HCT116 (cell line): Measurements from ENCODE around the gene PRELID1. TPM values are rescaled to one million over a fixed set of nuclear protein-coding genes. Genes with fewer than 3 reads are reported as not detected.

Source experiments
- ATAC-seq: fragments of 200-7000 bp; cut with Tn5 transposase; 2 replicates; pipeline ENCODE4 v1.9.1; 2020; ENCODE audit warnings: mild to moderate bottlenecking, moderate library complexity
- BruUV-seq: library from RNA; stranded (reverse); fragments of 400-500 nt; replicated peaks from 2 replicates; lab custom pipeline; 2021; lab: Mats Ljungman, UMichigan
- CTCF ChIA-PET: fragments of 300-600 bp; sonication (Branson Sonifier 250); formaldehyde crosslinking; loops from one replicate; lab custom pipeline; 2021; ENCODE audit warnings: antibody characterized with exemption; lab: Charles Lee
- POLR2A ChIA-PET: fragments of 300-600, 350-600 bp; sonication (Branson Sonifier 250); formaldehyde crosslinking; loops from one replicate; lab custom pipeline; 2021; ENCODE audit warnings: antibody characterized with exemption; lab: Charles Lee
- RAD21 ChIA-PET, 2 experiments: fragments of 300-600 bp; sonication (Branson Sonifier 250); formaldehyde crosslinking; loops; one replicate each; lab custom pipeline; 2023; ENCODE audit warnings: low total read pairs in 2 of 2; ENCODE audit not compliant: uncharacterized antibody in 2 of 2, unreplicated experiment in 2 of 2, low non-redundant PET in 1 of 2; lab: Charles Lee
- DNase-seq: peaks from one replicate; pipeline ENCODE4 v3.0.0-alpha.2; 2010; ENCODE audit warnings: low read depth, low spot score
- H2AFZ ChIP-seq: fragments of 200-600 bp; shearing (Covaris generic), sonication (generic); 2 replicates; pipeline ENCODE4 v1.6.1; 2017; ENCODE audit warnings: low read depth, mixed run types, mixed read lengths, antibody characterized with exemption, low read length; ENCODE audit not compliant: poor library complexity, severe bottlenecking
- H3K27ac ChIP-seq: 2 replicates; pipeline ENCODE4 v1.5.1; 2012; ENCODE audit warnings: low read depth, low read length
- H3K27me3 ChIP-seq: fragments of 200-600 bp; sonication (generic); 2 replicates; pipeline ENCODE4 v1.6.1; 2016; ENCODE audit warnings: mixed run types, low read length, mixed read lengths; ENCODE audit not compliant: insufficient read depth
- H3K36me3 ChIP-seq, 2 experiments: fragments of 200-500 bp in 1 of 2; fragments of 200-600 bp in 1 of 2; sonication (Bioruptor generic) in 1 of 2; sonication (generic) in 1 of 2; 2 replicates each; pipeline versions ENCODE4 v1.5.1 to v1.6.1; 2014 to 2016; ENCODE audit warnings: low read length in 2 of 2, inconsistent platforms in 1 of 2, mixed read lengths in 1 of 2, mixed run types in 1 of 2; ENCODE audit not compliant: insufficient read depth in 2 of 2, control insufficient read depth in 1 of 2
- H3K4me1 ChIP-seq, 2 experiments: fragments of 200-600 bp in 1 of 2; sonication (generic) in 1 of 2; 2 replicates each; pipeline versions ENCODE4 v1.5.1 to v1.6.1; 2012 to 2017; ENCODE audit warnings: low read length in 2 of 2, inconsistent platforms in 1 of 2, mild to moderate bottlenecking in 1 of 2, mixed read lengths in 1 of 2, mixed run types in 1 of 2, moderate library complexity in 1 of 2; ENCODE audit not compliant: insufficient read depth in 2 of 2, control insufficient read depth in 1 of 2
- H3K4me2 ChIP-seq: fragments of 200-600 bp; sonication (generic); 2 replicates; pipeline ENCODE4 v1.6.1; 2017; ENCODE audit warnings: mixed run types, low read length, mixed read lengths
- H3K4me3 ChIP-seq, 2 experiments: fragments of 200-600 bp in 1 of 2; sonication (generic) in 1 of 2; replicated peaks in 1 of 2; 2 replicates each; pipeline ENCODE4 v1.5.1; 2011 to 2016; ENCODE audit warnings: low read length in 2 of 2, control low read depth in 1 of 2, low read depth in 1 of 2, mild to moderate bottlenecking in 1 of 2, mixed read lengths in 1 of 2, mixed run types in 1 of 2
- H3K79me2 ChIP-seq: fragments of 200-600 bp; sonication (generic); 2 replicates; pipeline ENCODE4 v1.6.1; 2017; ENCODE audit warnings: mild to moderate bottlenecking, mixed run types, low read length, moderate library complexity, mixed read lengths; ENCODE audit not compliant: insufficient read depth
- H3K9ac ChIP-seq: fragments of 200-600 bp; sonication (generic); 2 replicates; pipeline ENCODE4 v1.6.1; 2016; ENCODE audit warnings: low read length, mixed read lengths
- H3K9me2 ChIP-seq: fragments of 200-600 bp; sonication (generic), shearing (Covaris generic); 2 replicates; pipeline ENCODE4 v1.6.1; 2017; ENCODE audit warnings: mixed run types, mild to moderate bottlenecking, moderate library complexity; ENCODE audit not compliant: insufficient read depth
- H3K9me3 ChIP-seq, 2 experiments: fragments of 200-500 bp in 1 of 2; fragments of 200-600 bp in 1 of 2; sonication (Bioruptor generic) in 1 of 2; sonication (generic) in 1 of 2; 2 replicates each; pipeline ENCODE4 v1.6.1; 2014 to 2017; ENCODE audit warnings: low read length in 2 of 2, mixed read lengths in 2 of 2, inconsistent platforms in 1 of 2, low read depth in 1 of 2, mild to moderate bottlenecking in 1 of 2, mixed run types in 1 of 2, moderate library complexity in 1 of 2; ENCODE audit not compliant: control insufficient read depth in 1 of 2, insufficient read depth in 1 of 2
- H4K20me1 ChIP-seq: fragments of 200-600 bp; sonication (generic), shearing (Covaris generic); 2 replicates; pipeline ENCODE4 v1.6.1; 2017; ENCODE audit warnings: mixed run types, mild to moderate bottlenecking, moderate library complexity; ENCODE audit not compliant: insufficient read depth
- CTCF ChIP-seq, 3 experiments: fragments of 200-600 bp in 1 of 3; sonication (generic) in 1 of 3; IDR thresholded peaks in 2 of 3; conservative IDR thresholded peaks in 1 of 3; 2 replicates each; pipeline ENCODE4 v1.5.1; 2012 to 2017; ENCODE audit warnings: low read depth in 2 of 3, low read length in 2 of 3, antibody characterized with exemption in 1 of 3, borderline replicate concordance in 1 of 3, control low read depth in 1 of 3, mild to moderate bottlenecking in 1 of 3, mixed read lengths in 1 of 3, mixed run types in 1 of 3, moderate library complexity in 1 of 3; ENCODE audit not compliant: insufficient read depth in 1 of 3
- EZH2 ChIP-seq: fragments of 200-600 bp; sonication (generic); IDR thresholded peaks from 2 replicates; pipeline ENCODE4 v1.6.1; 2017; ENCODE audit warnings: antibody characterized with exemption, mixed run types
- JUND ChIP-seq: IDR thresholded peaks from 2 replicates; pipeline ENCODE4 v1.6.1; 2012
- MAX ChIP-seq: IDR thresholded peaks from 2 replicates; pipeline ENCODE4 v1.6.1; 2012
- POLR2A ChIP-seq: IDR thresholded peaks from 2 replicates; pipeline ENCODE4 v1.7.0; 2011; ENCODE audit warnings: borderline replicate concordance; ENCODE audit not compliant: insufficient read depth, insufficient read length; ENCODE audit errors: extremely low read depth
- POLR2AphosphoS5 ChIP-seq: IDR thresholded peaks from 2 replicates; pipeline ENCODE4 v1.6.1; 2011; ENCODE audit warnings: mild to moderate bottlenecking, low read depth, low read length, moderate library complexity
- RAD21 ChIP-seq: IDR thresholded peaks from 2 replicates; pipeline ENCODE4 v1.6.1; 2012; ENCODE audit warnings: low read depth, mild to moderate bottlenecking
- SP1 ChIP-seq: IDR thresholded peaks from 2 replicates; pipeline ENCODE4 v1.6.1; 2012; ENCODE audit warnings: low read depth
- SRF ChIP-seq: IDR thresholded peaks from 2 replicates; pipeline ENCODE4 v1.6.1; 2012; ENCODE audit warnings: low read depth
- TCF7L2 ChIP-seq: IDR thresholded peaks from 2 replicates; pipeline ENCODE4 v1.7.0; 2011; ENCODE audit warnings: borderline replicate concordance, inconsistent platforms; ENCODE audit not compliant: insufficient read depth, insufficient read length; ENCODE audit errors: extremely low read depth
- ZBTB33 ChIP-seq: IDR thresholded peaks from 2 replicates; pipeline ENCODE4 v1.6.1; 2011; ENCODE audit warnings: mild to moderate bottlenecking, low read length, moderate library complexity; ENCODE audit not compliant: insufficient replicate concordance; ENCODE audit errors: extremely low read depth
- ZNF274 ChIP-seq: fragments of 200-500 bp; sonication (Bioruptor generic); IDR thresholded peaks from 2 replicates; pipeline ENCODE4 v1.6.1; 2014; ENCODE audit warnings: mild to moderate bottlenecking, low read depth, low read length, inconsistent platforms
- intact Hi-C: fragments of 100-400 bp; cut with micrococcal nuclease; formaldehyde crosslinking; loops from 2 replicates; pipeline ENCODE4 v1.10.0; 2022
- total RNA-seq: library from RNA; stranded (reverse); gene quantifications from one replicate; pipeline ENCODE4 v1.2.1, GENCODE V29; 2021; ENCODE audit not compliant: unreplicated experiment
- TF ChIP-seq, protein P1 (sequence below): IDR thresholded peaks from 2 replicates; pipeline ENCODE4 v1.6.1; 2012

Gene PRELID1
- total RNA-seq, 1 experiment from 2014 or later = 223 TPM

- no peaks in the 10 kb centered on the region for H4K20me1 ChIP-seq
- H3K9ac ChIP-seq = no peak overlapping the region
- no peak overlapping the region for H2AFZ ChIP-seq
- H3K27ac ChIP-seq = no peak overlapping the region
- intact Hi-C loops = no loop called here
- ATAC-seq = no peak
- no peaks in the 10 kb centered on the region for H3K9me2 ChIP-seq
- H3K4me3 ChIP-seq = no peak overlapping the region
- TF ChIP-seq CTCF (IDR thresholded peaks at IDR 0.05 in 2 of 3, conservative IDR thresholded peaks at IDR 0.05 in 1 of 3; ENCODE audit: borderline replicate concordance in 1 of 3, insufficient read depth in 1 of 3, low read depth in 2 of 3, low read length in 2 of 3) (no peak), MAX (no peak), ZNF274 (no peak), SP1 (no peak), RAD21 (no peak), SRF (no peak), POLR2AphosphoS5 (no peak), EZH2 (no peak), POLR2A (no peak), ZBTB33 (no peak), TCF7L2 (no peak), JUND (no peak)
- TF ChIP-seq, protein P1, sequence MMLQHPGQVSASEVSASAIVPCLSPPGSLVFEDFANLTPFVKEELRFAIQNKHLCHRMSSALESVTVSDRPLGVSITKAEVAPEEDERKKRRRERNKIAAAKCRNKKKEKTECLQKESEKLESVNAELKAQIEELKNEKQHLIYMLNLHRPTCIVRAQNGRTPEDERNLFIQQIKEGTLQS = no peak
- H3K9me3 ChIP-seq = no peaks in the 10 kb centered on the region
- H3K4me1 ChIP-seq = no peaks in the 10 kb centered on the region
- no peak overlapping the region for H3K4me2 ChIP-seq
- RAD21 ChIA-PET = no interaction called here
- POLR2A ChIA-PET = no interaction called here
- H3K27me3 ChIP-seq = no peaks in the 10 kb centered on the region
- H3K36me3 ChIP-seq = peaks cover 22 to 30% of the 10 kb centered on the region in 2 experiments; a peak in 3 of 4 replicates
- CTCF ChIA-PET = no interaction called here
- no peaks in the 10 kb centered on the region; the same call in 1 of the 2 replicates for H3K79me2 ChIP-seq
- no peak for DNase-seq
- BruUV-seq = no TSS peak
Measured at GRCh38 chr5:177333420-177334154, 30.0 kb downstream of the PRELID1 start.
